ENCODE data around the gene PKD2.

GRCh38 chr4:88104902-88105610, 97.6 kb downstream of the PKD2 start:
- TF ChIP-seq, protein P1, sequence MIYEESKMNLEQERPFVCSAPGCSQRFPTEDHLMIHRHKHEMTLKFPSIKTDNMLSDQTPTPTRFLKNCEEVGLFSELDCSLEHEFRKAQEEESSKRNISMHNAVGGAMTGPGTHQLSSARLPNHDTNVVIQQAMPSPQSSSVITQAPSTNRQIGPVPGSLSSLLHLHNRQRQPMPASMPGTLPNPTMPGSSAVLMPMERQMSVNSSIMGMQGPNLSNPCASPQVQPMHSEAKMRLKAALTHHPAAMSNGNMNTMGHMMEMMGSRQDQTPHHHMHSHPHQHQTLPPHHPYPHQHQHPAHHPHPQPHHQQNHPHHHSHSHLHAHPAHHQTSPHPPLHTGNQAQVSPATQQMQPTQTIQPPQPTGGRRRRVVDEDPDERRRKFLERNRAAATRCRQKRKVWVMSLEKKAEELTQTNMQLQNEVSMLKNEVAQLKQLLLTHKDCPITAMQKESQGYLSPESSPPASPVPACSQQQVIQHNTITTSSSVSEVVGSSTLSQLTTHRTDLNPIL (CRISPR knock-in tag; IDR thresholded peaks at IDR 0.05; ENCODE audit: low read depth) = peak; percentile 78
- no peak for TF ChIP-seq CSRNP3 (CRISPR knock-in tag; IDR thresholded peaks at IDR 0.05)
- TF ChIP-seq ZNF70 (CRISPR knock-in tag; IDR thresholded peaks at IDR 0.05) = no peak
